HCT116 (cell line): ENCODE measurements around the gene ABHD16A. TPM values are rescaled to one million over a fixed set of nuclear protein-coding genes. Genes with fewer than 3 reads are reported as not detected.

Experiments used
- ATAC-seq: fragments of 200-7000 bp; cut with Tn5 transposase; 2 replicates; pipeline ENCODE4 v1.9.1; 2020; ENCODE audit warnings: mild to moderate bottlenecking, moderate library complexity
- BruUV-seq: library from RNA; stranded (reverse); fragments of 400-500 nt; replicated peaks from 2 replicates; lab custom pipeline; 2021; lab: Mats Ljungman, UMichigan
- CTCF ChIA-PET: fragments of 300-600 bp; sonication (Branson Sonifier 250); formaldehyde crosslinking; loops from one replicate; lab custom pipeline; 2021; ENCODE audit warnings: antibody characterized with exemption; lab: Charles Lee
- POLR2A ChIA-PET: fragments of 300-600, 350-600 bp; sonication (Branson Sonifier 250); formaldehyde crosslinking; loops from one replicate; lab custom pipeline; 2021; ENCODE audit warnings: antibody characterized with exemption; lab: Charles Lee
- RAD21 ChIA-PET, 2 experiments: fragments of 300-600 bp; sonication (Branson Sonifier 250); formaldehyde crosslinking; loops; one replicate each; lab custom pipeline; 2023; ENCODE audit warnings: low total read pairs in 2 of 2; ENCODE audit not compliant: uncharacterized antibody in 2 of 2, unreplicated experiment in 2 of 2, low non-redundant PET in 1 of 2; lab: Charles Lee
- DNase-seq: peaks from one replicate; pipeline ENCODE4 v3.0.0-alpha.2; 2010; ENCODE audit warnings: low read depth, low spot score
- H2AFZ ChIP-seq: fragments of 200-600 bp; shearing (Covaris generic), sonication (generic); 2 replicates; pipeline ENCODE4 v1.6.1; 2017; ENCODE audit warnings: low read depth, mixed run types, mixed read lengths, antibody characterized with exemption, low read length; ENCODE audit not compliant: poor library complexity, severe bottlenecking
- H3K27ac ChIP-seq: 2 replicates; pipeline ENCODE4 v1.5.1; 2012; ENCODE audit warnings: low read depth, low read length
- H3K27me3 ChIP-seq: fragments of 200-600 bp; sonication (generic); 2 replicates; pipeline ENCODE4 v1.6.1; 2016; ENCODE audit warnings: mixed run types, low read length, mixed read lengths; ENCODE audit not compliant: insufficient read depth
- H3K36me3 ChIP-seq, 2 experiments: fragments of 200-500 bp in 1 of 2; fragments of 200-600 bp in 1 of 2; sonication (Bioruptor generic) in 1 of 2; sonication (generic) in 1 of 2; 2 replicates each; pipeline versions ENCODE4 v1.5.1 to v1.6.1; 2014 to 2016; ENCODE audit warnings: low read length in 2 of 2, inconsistent platforms in 1 of 2, mixed read lengths in 1 of 2, mixed run types in 1 of 2; ENCODE audit not compliant: insufficient read depth in 2 of 2, control insufficient read depth in 1 of 2
- H3K4me1 ChIP-seq, 2 experiments: fragments of 200-600 bp in 1 of 2; sonication (generic) in 1 of 2; 2 replicates each; pipeline versions ENCODE4 v1.5.1 to v1.6.1; 2012 to 2017; ENCODE audit warnings: low read length in 2 of 2, inconsistent platforms in 1 of 2, mild to moderate bottlenecking in 1 of 2, mixed read lengths in 1 of 2, mixed run types in 1 of 2, moderate library complexity in 1 of 2; ENCODE audit not compliant: insufficient read depth in 2 of 2, control insufficient read depth in 1 of 2
- H3K4me2 ChIP-seq: fragments of 200-600 bp; sonication (generic); 2 replicates; pipeline ENCODE4 v1.6.1; 2017; ENCODE audit warnings: mixed run types, low read length, mixed read lengths
- H3K4me3 ChIP-seq, 2 experiments: fragments of 200-600 bp in 1 of 2; sonication (generic) in 1 of 2; replicated peaks in 1 of 2; 2 replicates each; pipeline ENCODE4 v1.5.1; 2011 to 2016; ENCODE audit warnings: low read length in 2 of 2, control low read depth in 1 of 2, low read depth in 1 of 2, mild to moderate bottlenecking in 1 of 2, mixed read lengths in 1 of 2, mixed run types in 1 of 2
- H3K79me2 ChIP-seq: fragments of 200-600 bp; sonication (generic); 2 replicates; pipeline ENCODE4 v1.6.1; 2017; ENCODE audit warnings: mild to moderate bottlenecking, mixed run types, low read length, moderate library complexity, mixed read lengths; ENCODE audit not compliant: insufficient read depth
- H3K9ac ChIP-seq: fragments of 200-600 bp; sonication (generic); 2 replicates; pipeline ENCODE4 v1.6.1; 2016; ENCODE audit warnings: low read length, mixed read lengths
- H3K9me2 ChIP-seq: fragments of 200-600 bp; sonication (generic), shearing (Covaris generic); 2 replicates; pipeline ENCODE4 v1.6.1; 2017; ENCODE audit warnings: mixed run types, mild to moderate bottlenecking, moderate library complexity; ENCODE audit not compliant: insufficient read depth
- H3K9me3 ChIP-seq, 2 experiments: fragments of 200-500 bp in 1 of 2; fragments of 200-600 bp in 1 of 2; sonication (Bioruptor generic) in 1 of 2; sonication (generic) in 1 of 2; 2 replicates each; pipeline ENCODE4 v1.6.1; 2014 to 2017; ENCODE audit warnings: low read length in 2 of 2, mixed read lengths in 2 of 2, inconsistent platforms in 1 of 2, low read depth in 1 of 2, mild to moderate bottlenecking in 1 of 2, mixed run types in 1 of 2, moderate library complexity in 1 of 2; ENCODE audit not compliant: control insufficient read depth in 1 of 2, insufficient read depth in 1 of 2
- H4K20me1 ChIP-seq: fragments of 200-600 bp; sonication (generic), shearing (Covaris generic); 2 replicates; pipeline ENCODE4 v1.6.1; 2017; ENCODE audit warnings: mixed run types, mild to moderate bottlenecking, moderate library complexity; ENCODE audit not compliant: insufficient read depth
- CBX3 ChIP-seq: IDR thresholded peaks from 2 replicates; pipeline ENCODE4 v1.6.1; 2012; ENCODE audit warnings: low read depth
- ELF1 ChIP-seq: IDR thresholded peaks from 2 replicates; pipeline ENCODE4 v1.6.1; 2012; ENCODE audit warnings: low read depth, borderline replicate concordance
- EZH2 ChIP-seq: fragments of 200-600 bp; sonication (generic); IDR thresholded peaks from 2 replicates; pipeline ENCODE4 v1.6.1; 2017; ENCODE audit warnings: antibody characterized with exemption, mixed run types
- JUND ChIP-seq: IDR thresholded peaks from 2 replicates; pipeline ENCODE4 v1.6.1; 2012
- MAX ChIP-seq: IDR thresholded peaks from 2 replicates; pipeline ENCODE4 v1.6.1; 2012
- YY1 ChIP-seq: IDR thresholded peaks from 2 replicates; pipeline ENCODE4 v1.6.1; 2011; ENCODE audit warnings: low read length, low read depth, moderate library complexity, mild to moderate bottlenecking; ENCODE audit not compliant: insufficient replicate concordance; ENCODE audit errors: extremely low read depth
- intact Hi-C: fragments of 100-400 bp; cut with micrococcal nuclease; formaldehyde crosslinking; loops from 2 replicates; pipeline ENCODE4 v1.10.0; 2022
- total RNA-seq: library from RNA; stranded (reverse); gene quantifications from one replicate; pipeline ENCODE4 v1.2.1, GENCODE V29; 2021; ENCODE audit not compliant: unreplicated experiment

ABHD16A gene
- total RNA-seq, 1 experiment from 2014 or later: 32.4 TPM

- H3K27me3 ChIP-seq: no peaks in the 10 kb centered on the region
- POLR2A ChIA-PET: interaction anchor here (0.7 to 1.8 kb wide), 3 partner anchors 40 to 105 kb away, joined by 4 to 10 read pairs (median 4); partner anchors contain the start of gene HSPA1B
- peak overlapping the region; percentile 95 for H3K27ac ChIP-seq
- DNase-seq (no peak), ATAC-seq (peak; percentile 19; the same call in 1 of the 2 replicates)
- peak overlapping the region; percentile 83 for H3K4me2 ChIP-seq
- peak; percentile 14 for TF ChIP-seq YY1
- TF ChIP-seq MAX: no peak
- TF ChIP-seq, all 23 proteins: peak for 1
- ChIA-PET CTCF (no interaction called here), RAD21 (interaction anchor here (0.6 to 1.1 kb wide), 2 partner anchors 40 to 54 kb away, joined by 3 to 4 read pairs; no protein-coding TSS in a partner anchor)
- Histone ChIP-seq H3K4me1 (peaks cover 38 to 57% of the 10 kb centered on the region in 2 experiments), H4K20me1 (no peaks in the 10 kb centered on the region; the same call in 1 of the 2 replicates), H3K9ac (peak overlapping the region; percentile 82), H3K36me3 (peaks cover 25 to 31% of the 10 kb centered on the region in 2 experiments), H3K79me2 (peaks cover 47% of the 10 kb centered on the region), H3K9me3 (no peaks in the 10 kb centered on the region), H2AFZ (no peak overlapping the region), H3K4me3 (peak overlapping the region; percentile 74 to 91), H3K9me2 (no peaks in the 10 kb centered on the region)
- intact Hi-C loops: loop anchor here (5.0 kb wide), 2 partner anchors 68 to 97 kb away; partner anchors contain the start of genes CSNK2B and LY6G5B
- no TSS peak for BruUV-seq
Measured at GRCh38 chr6:31734821-31735406, 31.8 kb upstream of the ABHD16A start.

- ChIA-PET RAD21 (interaction anchor here in 1 of 2 experiments (1.1 kb wide), 1 partner anchor 41 kb away, joined by 4 read pairs; no protein-coding TSS in a partner anchor), CTCF (interaction anchor here (1.5 kb wide), 1 partner anchor 57 kb away, joined by 3 read pairs; no protein-coding TSS in a partner anchor), POLR2A (no interaction called here)
- DNase-seq (no peak), ATAC-seq (no peak)
- Histone ChIP-seq H3K4me2 (peak overlapping the region; percentile 83), H3K9ac (peak overlapping the region; percentile 82), H3K36me3 (peaks cover 25 to 31% of the 10 kb centered on the region in 2 experiments), H2AFZ (no peak overlapping the region), H3K4me1 (peaks cover 38 to 61% of the 10 kb centered on the region in 2 experiments), H3K9me2 (no peaks in the 10 kb centered on the region), H3K27me3 (no peaks in the 10 kb centered on the region), H3K79me2 (peaks cover 46% of the 10 kb centered on the region), H3K9me3 (no peaks in the 10 kb centered on the region), H3K27ac (peak overlapping the region; percentile 95), H3K4me3 (peak overlapping the region; percentile 74 to 91), H4K20me1 (no peaks in the 10 kb centered on the region; the same call in 1 of the 2 replicates)
- no peak for TF ChIP-seq CBX3
- TF ChIP-seq ELF1: no peak
- TF ChIP-seq EZH2: no peak
- TF ChIP-seq JUND: no peak
- intact Hi-C loops: no loop called here
- no TSS peak for BruUV-seq
Measured at GRCh38 chr6:31734247-31734820, 31.2 kb upstream of the ABHD16A start.
